Kidney (tissue), 14 donors: ENCODE results near the gene PDYN. TPM values are rescaled to one million over a fixed set of nuclear protein-coding genes. Genes with fewer than 3 reads are reported as not detected.

Source experiments
- DNase-seq, 5 donors: peaks; one replicate each; pipeline ENCODE4 v3.0.0-alpha.2; 2013 to 2020
- FAIRE-seq: peaks from 2 replicates; lab custom pipeline; 2012; peaks lifted over from hg19 to GRCh38; lab: Jason Lieb, UNC
- H3K27ac ChIP-seq, 2 donors: one replicate each; pipeline ENCODE4 v1.7.0; 2013; ENCODE audit warnings: low read depth in 2 of 2, low read length in 2 of 2, inconsistent platforms in 1 of 2
- H3K27me3 ChIP-seq: one replicate; pipeline ENCODE4 v1.7.1; 2013; ENCODE audit warnings: low read length, inconsistent platforms; ENCODE audit not compliant: control insufficient read depth, insufficient read depth
- H3K36me3 ChIP-seq, 3 donors: one replicate each; pipeline versions ENCODE4 v1.7.0 to v1.7.1; 2013; ENCODE audit warnings: low read length in 3 of 3, control low read depth in 1 of 3, inconsistent platforms in 1 of 3; ENCODE audit not compliant: insufficient read depth in 3 of 3, control insufficient read depth in 2 of 3
- H3K4me1 ChIP-seq, 3 donors: one replicate each; pipeline versions ENCODE4 v1.7.0 to v1.7.1; 2013; ENCODE audit warnings: low read length in 3 of 3, inconsistent platforms in 1 of 3, low read depth in 1 of 3; ENCODE audit not compliant: control insufficient read depth in 2 of 3, insufficient read depth in 2 of 3
- H3K4me3 ChIP-seq, 3 donors: one replicate each; pipeline versions ENCODE4 v1.7.0 to v1.8.1; 2013; ENCODE audit warnings: low read length in 3 of 3, control low read depth in 1 of 3, inconsistent platforms in 1 of 3
- H3K9ac ChIP-seq, 3 donors: one replicate each; pipeline versions ENCODE4 v1.7.0 to v1.7.1; 2013; ENCODE audit warnings: low read length in 3 of 3, control low read depth in 1 of 3, inconsistent platforms in 1 of 3
- H3K9me3 ChIP-seq, 3 donors: one replicate each; pipeline versions ENCODE4 v1.7.0 to v1.7.1; 2013; ENCODE audit warnings: low read length in 3 of 3, control low read depth in 1 of 3, inconsistent platforms in 1 of 3; ENCODE audit not compliant: control insufficient read depth in 2 of 3, insufficient read depth in 1 of 3
- CTCF ChIP-seq: IDR thresholded peaks from 3 replicates; pipeline ENCODE4 v1.5.1; 2012; ENCODE audit warnings: mild to moderate bottlenecking, moderate library complexity, borderline replicate concordance; ENCODE audit not compliant: insufficient read depth; ENCODE audit errors: extremely low read depth
- intact Hi-C: fragments of 100-400 bp; cut with DNase I; formaldehyde crosslinking; loops from one replicate; pipeline ENCODE4 v1.11.1; 2022
- polyA plus RNA-seq: library from polyadenylated mRNA; stranded (reverse); fragments of 350-450 nt; fragmentation: Illumina TruSeq; extraction: RNeasy Lipid Tissue Mini Kit (QIAGEN cat#74804); gene quantifications from one replicate; pipeline ENCODE4 v1.2.3, GENCODE V29; 2014; ENCODE audit warnings: low read depth, low replicate concordance; ENCODE audit not compliant: insufficient read depth
- total RNA-seq: library from RNA; stranded (reverse); fragmentation: NEBNext Ultra II Directional; extraction: Animal tissue kit (Norgen Biotek cat#: 25700); gene quantifications from one replicate; pipeline ENCODE4 v1.2.1, GENCODE V29; 2021
- donor health status: control.
- donor health status: control.
- donor health status: control.
- donor health status: control.
- donor health status: control.
- donor health status: DM: yes; HTN: yes; CAD: no.
- donor health status: Normal renal cell carcinoma (clear cell type).

Gene PDYN
- total and polyA plus RNA-seq, 2 donors from 2014 or later = not detected

DNA sequence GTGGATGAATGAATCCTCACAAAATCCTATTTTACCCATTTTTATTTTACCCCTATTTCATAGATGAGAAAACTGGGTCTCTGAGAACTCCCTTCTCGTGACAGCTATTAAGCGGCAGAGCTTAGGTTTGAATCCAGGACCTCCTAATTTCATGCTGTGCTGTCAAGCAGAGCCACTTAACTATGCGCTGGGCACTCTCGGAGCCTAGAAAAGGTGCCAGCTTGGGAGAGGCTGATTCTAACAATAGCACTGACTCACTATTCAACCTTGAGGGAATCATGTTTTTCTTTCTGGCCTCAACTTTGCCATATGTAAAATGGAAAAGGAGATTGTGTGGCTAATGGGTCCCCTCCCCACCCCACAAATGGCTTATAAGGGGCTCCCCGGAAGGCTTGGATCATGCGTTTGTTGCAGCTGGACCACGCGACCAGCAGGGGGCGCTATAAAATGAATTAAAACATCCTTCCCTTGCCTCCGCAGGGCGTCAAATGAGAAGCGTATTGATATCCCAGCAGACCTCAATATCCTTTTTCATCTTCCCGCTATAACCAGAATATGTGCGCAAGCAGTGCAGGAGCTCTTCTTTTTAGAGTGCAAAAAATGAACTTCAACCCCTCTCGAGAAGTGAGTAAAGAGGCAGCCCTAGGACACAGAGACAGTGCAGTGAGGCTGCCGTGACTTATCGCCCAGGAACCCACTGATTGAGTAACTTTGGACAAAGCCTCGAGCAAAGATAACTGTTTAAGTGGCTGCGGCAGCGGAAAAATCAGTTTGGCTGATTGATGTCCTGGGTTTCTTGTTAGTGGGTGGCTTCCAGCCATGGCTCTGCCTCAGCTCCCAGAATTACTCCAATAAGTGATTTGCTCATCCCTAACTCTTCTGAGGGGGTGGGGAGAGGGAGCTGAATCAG is 12.8 kb upstream of the PDYN start:
- no peak overlapping the region for H3K9ac ChIP-seq
- H3K9me3 ChIP-seq = no peaks in the 10 kb centered on the region
- no peak for FAIRE-seq
- peak; percentile 28 for TF ChIP-seq CTCF
- intact Hi-C loops = no loop called here
- peak in 2 of 5 donors; percentile 14 to 26 for DNase-seq
- no peak overlapping the region for H3K27ac ChIP-seq
- no peaks in the 10 kb centered on the region for H3K36me3 ChIP-seq
- no peaks in the 10 kb centered on the region for H3K27me3 ChIP-seq
- H3K4me1 ChIP-seq = no peaks in the 10 kb centered on the region
- H3K4me3 ChIP-seq = no peak overlapping the region

GRCh38 chr20:2005831-2006426 is 12.1 kb upstream of the PDYN start:
- no peak for FAIRE-seq
- Histone ChIP-seq H3K9me3 (no peaks in the 10 kb centered on the region), H3K4me3 (no peak overlapping the region), H3K27ac (no peak overlapping the region), H3K27me3 (no peaks in the 10 kb centered on the region), H3K4me1 (no peaks in the 10 kb centered on the region), H3K9ac (no peak overlapping the region), H3K36me3 (no peaks in the 10 kb centered on the region)
- peak in 4 of 5 donors; percentile 81 to 90 (median 89) for DNase-seq
- no peak for TF ChIP-seq CTCF
- intact Hi-C loops = no loop called here

DNA sequence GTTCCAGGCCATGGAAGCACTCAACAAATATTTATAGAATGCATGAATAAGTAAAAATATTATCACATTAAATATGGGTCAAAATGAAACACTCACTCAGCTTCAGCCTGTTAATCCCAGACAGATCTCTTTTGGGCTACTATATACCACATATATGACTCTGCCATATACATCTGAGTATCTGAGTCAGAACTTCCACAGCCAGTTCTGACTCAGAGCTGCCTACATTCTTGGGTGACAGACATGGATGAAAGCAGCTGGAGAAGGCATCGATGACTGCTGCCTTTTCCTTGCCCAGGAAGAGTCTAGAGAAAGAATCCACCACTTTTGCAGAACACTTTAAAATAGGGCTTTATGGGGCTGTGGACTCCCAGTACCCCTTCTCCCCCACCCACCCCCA is 11.5 kb upstream of the PDYN start:
- Histone ChIP-seq H3K27ac (no peak overlapping the region), H3K9me3 (no peaks in the 10 kb centered on the region), H3K36me3 (no peaks in the 10 kb centered on the region), H3K4me3 (no peak overlapping the region), H3K9ac (no peak overlapping the region), H3K27me3 (no peaks in the 10 kb centered on the region), H3K4me1 (no peaks in the 10 kb centered on the region)
- intact Hi-C loops = no loop called here
- no peak for DNase-seq
- TF ChIP-seq CTCF = no peak
- no peak for FAIRE-seq
